Stimulated activated CD4-positive, alpha-beta T cell treated with anti-CD3 and anti-CD28 coated beads, Interleukin-4, amount 100 ng/mL, for 48 hours (primary cell): ENCODE results near the gene PAX6.

Experiments used
- DNase-seq, 2 donors: peaks; one replicate each; pipeline ENCODE4 v3.0.0-alpha.2; 2020; ENCODE audit warnings: low read depth in 2 of 2

Gene PAX6

GRCh38 chr11:31810779-31811647, at the start of gene PAX6:
Gene PAX6, minus strand, starts transcription at chr11:31811322. Its CDS starts 4,911 bp downstream, at chr11:31806411.
- DNase-seq, result no peak

GRCh38 chr11:31860391-31860790, 49.3 kb upstream of the PAX6 start:
- DNase-seq, result no peak

GRCh38 chr11:31856248-31856647, 45.1 kb upstream of the PAX6 start:
- DNase-seq, result no peak

GRCh38 chr11:31855466-31855865, 44.3 kb upstream of the PAX6 start:
- no peak for DNase-seq

GRCh38 chr11:31850365-31850764, 39.2 kb upstream of the PAX6 start:
- DNase-seq, result no peak

GRCh38 chr11:31847761-31848160, 36.6 kb upstream of the PAX6 start:
- no peak for DNase-seq

- DNase-seq, result no peak
Observed at GRCh38 chr11:31845331-31845730, 34.2 kb upstream of the PAX6 start.

- DNase-seq, result no peak
Observed at GRCh38 chr11:31844351-31844750, 33.2 kb upstream of the PAX6 start.

GRCh38 chr11:31841435-31841834, 30.3 kb upstream of the PAX6 start:
- no peak for DNase-seq

- DNase-seq, result no peak
Observed at GRCh38 chr11:31834237-31834636, 23.1 kb upstream of the PAX6 start.

GRCh38 chr11:31830406-31830805, 19.3 kb upstream of the PAX6 start:
- no peak for DNase-seq

GRCh38 chr11:31828217-31828616, 17.1 kb upstream of the PAX6 start:
- DNase-seq, result no peak

- no peak for DNase-seq
Observed at GRCh38 chr11:31827455-31828206, 16.5 kb upstream of the PAX6 start.

GRCh38 chr11:31826536-31827438, 15.7 kb upstream of the PAX6 start:
- DNase-seq, result no peak

- no peak for DNase-seq
Observed at GRCh38 chr11:31825838-31826484, 14.8 kb upstream of the PAX6 start.

- DNase-seq, result no peak
Observed at GRCh38 chr11:31824879-31825837, 14.0 kb upstream of the PAX6 start.

GRCh38 chr11:31824332-31824878, 13.3 kb upstream of the PAX6 start:
- no peak for DNase-seq

- DNase-seq, result no peak
Observed at GRCh38 chr11:31823644-31824331, 12.7 kb upstream of the PAX6 start.

- DNase-seq, result no peak
Observed at GRCh38 chr11:31822927-31823643, 12.0 kb upstream of the PAX6 start.
